T follicular helper cell (primary cell): ENCODE data around the gene ACOT13.
"Not testable (repeated sequence)": the region's sequence is repeated elsewhere in the genome, so short reads cannot be mapped to it uniquely, and the experiment has no call there.

Source experiments
- DNase-seq: peaks from one replicate; pipeline ENCODE4 v3.0.0-alpha.2; 2020; ENCODE audit warnings: low read depth

ACOT13 gene

DNA sequence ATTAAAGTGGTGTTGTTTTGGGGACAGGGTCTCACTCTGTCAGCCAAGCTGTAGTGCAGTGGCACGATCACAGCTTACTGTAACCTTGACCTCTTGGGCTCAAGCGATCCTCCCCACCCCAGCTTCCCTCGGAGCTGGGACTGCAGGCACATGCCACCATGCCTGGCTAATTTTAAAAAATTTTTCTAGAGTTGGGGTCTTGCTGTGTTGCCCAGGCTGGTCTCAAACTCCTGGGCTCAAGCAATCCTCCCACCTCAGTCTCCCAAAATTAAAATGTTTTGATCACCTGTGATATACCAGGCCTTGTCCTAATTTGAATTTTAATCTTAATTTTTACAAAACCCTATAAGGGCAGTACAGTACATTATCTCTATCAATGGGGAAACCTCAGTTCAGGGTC, 25.5 kb downstream of the ACOT13 start:
- no peak for DNase-seq

DNA sequence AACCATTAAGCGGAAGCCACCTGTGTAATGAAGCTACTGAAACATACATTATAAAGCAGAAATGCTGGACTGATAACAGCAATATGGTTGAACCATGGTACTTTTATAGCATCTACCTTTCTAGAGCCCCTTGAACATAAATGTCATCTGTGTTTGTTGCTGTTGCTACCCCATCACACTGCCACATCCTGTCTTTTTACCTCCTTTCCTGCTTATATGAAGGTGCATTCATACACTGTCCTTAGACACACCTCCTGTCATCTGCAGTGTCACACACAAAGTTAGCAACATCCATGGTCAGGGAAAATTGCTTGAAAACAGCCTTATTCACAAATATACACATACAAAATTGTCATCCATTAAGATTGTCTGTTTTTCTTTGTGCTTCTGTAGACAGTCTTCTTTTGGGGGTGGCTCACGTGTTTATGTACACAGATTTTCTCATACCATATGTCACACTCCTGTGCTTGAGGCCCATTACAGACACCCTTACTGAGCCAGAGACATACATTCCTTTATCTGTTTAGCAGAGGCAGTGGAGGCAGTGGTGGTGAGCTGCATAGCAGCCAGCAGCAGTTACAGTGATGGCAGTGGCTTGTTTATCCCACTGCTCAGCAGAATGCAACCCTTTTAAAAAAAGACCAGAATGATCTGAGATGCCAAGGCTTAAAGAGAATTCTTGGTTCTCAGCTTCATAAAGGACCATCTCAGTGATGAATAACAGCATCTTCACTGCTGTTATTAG, 26.1 kb downstream of the ACOT13 start:
- no peak for DNase-seq

DNA sequence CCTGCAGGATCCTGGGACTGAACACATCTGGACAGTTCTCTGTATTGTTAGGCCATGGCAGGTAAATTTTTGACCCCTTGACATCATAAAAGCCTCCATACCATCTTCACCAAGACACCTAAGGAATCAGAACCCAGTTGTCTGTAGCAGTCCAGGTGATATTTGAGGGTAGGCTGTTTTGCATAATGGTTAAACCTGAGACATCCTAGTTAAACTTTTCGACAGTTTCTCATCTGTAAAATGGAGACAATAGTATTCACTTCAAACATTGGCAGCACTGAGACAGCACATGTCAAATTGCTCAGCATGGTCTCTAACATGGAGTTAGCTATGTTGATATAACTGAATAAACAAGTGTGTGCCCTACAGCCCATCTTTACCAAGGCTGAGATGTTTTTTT, 27.3 kb downstream of the ACOT13 start:
- DNase-seq, result no peak

DNA sequence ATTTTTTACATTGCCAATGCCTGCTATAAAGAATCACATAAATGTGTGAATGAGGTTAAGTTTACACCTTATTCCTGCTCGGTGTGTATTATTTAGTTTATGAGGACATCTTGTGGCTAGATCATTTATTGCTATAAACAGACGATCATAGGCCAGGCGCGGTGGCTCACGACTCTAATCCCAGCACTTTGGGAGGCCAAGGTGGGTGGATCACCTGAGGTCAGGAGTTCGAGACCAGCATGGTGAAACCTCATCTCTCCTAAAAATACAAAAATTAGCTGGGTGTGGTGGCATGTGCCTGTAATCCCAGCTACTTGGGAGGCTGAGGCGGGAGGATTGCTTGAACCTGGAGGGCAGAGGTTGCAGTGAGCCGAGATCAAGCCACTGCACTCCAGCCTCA, 28.8 kb downstream of the ACOT13 start:
- DNase-seq, result peak; percentile 6

DNA sequence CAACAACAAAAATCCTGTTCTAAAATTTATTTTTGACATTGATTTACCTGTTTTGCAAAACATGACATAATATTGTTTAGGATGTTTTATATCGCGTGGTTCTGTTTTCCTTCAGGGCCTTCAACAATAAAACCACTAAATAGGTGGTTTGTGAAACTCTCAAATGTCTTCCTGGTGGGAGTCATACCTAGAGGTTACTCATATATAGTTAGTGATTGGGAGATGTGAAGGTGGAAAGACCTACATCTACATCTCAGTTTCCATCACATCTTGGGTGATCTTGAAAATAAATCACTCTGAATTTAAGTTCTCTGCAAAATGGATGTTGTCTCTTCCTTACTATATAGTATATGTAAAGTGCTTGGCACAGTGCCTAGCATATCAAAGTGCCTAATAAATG, 29.2 kb downstream of the ACOT13 start:
- no peak for DNase-seq

DNA sequence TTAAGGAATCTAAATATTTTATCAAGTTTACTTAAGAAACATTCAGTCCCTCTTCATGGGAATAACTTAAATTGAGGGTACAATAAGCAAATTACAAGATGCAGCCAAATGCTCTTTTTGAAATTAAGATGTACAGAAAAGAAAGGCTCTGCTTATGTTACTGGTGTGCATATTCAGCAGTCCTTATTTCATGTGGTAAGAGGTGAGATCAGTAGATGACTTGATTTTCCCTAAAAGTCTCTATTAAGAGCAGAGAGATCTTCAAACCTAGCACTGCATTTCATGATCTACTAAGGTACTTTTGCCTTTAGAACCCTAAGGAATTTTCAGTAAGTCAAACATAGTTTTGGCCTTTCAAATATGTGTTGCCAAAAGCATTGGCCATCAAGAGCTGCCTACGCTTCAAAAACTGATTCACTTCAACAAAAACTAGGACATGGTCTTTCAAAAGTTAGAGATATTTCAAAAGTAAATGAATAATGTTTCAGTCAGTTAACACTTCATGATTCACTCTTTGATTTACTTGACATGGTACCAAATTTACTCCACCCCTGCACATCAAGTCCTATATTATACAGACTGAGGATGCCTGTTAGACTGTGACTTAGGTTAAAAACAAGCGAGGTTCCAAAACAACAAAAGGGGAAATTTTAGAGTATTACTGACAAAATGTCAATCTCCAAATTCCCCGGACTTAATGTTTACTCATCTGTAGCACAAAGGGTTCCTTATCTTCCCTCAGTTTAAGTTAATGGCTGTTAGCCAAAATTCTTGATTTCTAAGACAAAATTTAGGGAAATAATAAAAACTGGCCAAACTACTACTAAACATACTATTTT, 32.9 kb downstream of the ACOT13 start:
- no peak for DNase-seq

DNA sequence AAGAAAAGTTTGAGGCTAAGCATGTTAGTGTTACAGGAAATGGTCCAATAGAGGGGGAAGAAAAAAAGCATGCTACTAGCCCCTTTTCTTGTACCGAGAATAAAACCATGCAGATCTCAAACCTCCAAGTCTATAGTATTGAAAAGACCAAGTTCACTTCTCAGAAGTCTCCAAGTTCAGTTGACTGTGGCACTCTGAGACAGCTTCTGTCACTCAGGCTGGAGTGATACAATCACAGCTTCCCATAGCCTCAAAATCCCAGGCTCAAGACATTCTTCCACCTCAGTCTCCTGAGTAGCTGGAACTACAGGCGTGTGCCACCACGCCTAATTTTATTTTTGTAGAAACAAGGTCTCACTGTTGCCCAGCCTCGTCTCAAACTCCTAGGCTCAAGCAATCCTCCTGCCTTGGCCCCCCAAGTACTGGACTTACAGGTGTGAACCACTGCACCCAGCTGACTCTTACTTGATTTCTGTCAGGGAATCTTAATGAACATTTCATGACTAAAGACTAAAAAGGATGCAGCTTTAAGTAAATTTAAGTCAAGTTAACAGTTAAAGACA, 35.9 kb downstream of the ACOT13 start:
- no peak for DNase-seq

DNA sequence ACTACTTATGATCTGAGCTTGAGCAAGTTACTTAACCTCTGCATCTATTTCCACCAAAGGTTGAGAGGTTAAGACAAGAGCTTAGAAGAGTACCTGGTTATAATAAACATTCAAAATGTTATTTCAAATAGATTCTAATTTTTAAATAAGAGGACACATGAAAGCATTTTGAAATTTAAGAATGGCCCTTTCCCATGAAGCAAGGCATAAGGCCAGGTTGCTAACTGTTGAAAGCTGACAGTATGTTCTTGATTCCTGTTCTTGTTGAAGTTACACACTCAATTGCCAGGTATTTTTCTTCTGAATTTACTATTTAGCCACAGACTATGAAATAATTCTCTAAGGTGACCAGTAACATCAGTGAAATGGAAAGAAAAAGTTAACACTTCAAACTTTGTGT, 37.6 kb downstream of the ACOT13 start:
- DNase-seq, result no peak

DNA sequence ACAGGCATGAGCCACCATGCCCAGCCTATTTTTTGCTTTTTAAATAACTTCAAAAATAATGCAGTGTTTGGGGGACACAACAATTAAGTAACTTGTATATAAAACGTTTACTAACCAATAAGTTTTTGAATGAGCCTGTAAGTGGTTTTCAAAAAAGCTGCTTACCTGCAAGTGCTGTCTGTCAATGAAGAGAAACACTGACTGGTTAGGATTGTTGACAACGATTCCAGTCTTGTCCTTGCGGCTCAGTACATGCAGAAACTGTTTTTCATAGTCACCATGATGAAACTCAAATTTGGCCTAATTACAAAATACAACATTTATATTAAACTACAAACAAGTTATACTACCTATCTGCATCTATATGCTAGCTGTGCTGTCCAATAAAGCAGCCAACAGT, 41.7 kb downstream of the ACOT13 start:
- no peak for DNase-seq

DNA sequence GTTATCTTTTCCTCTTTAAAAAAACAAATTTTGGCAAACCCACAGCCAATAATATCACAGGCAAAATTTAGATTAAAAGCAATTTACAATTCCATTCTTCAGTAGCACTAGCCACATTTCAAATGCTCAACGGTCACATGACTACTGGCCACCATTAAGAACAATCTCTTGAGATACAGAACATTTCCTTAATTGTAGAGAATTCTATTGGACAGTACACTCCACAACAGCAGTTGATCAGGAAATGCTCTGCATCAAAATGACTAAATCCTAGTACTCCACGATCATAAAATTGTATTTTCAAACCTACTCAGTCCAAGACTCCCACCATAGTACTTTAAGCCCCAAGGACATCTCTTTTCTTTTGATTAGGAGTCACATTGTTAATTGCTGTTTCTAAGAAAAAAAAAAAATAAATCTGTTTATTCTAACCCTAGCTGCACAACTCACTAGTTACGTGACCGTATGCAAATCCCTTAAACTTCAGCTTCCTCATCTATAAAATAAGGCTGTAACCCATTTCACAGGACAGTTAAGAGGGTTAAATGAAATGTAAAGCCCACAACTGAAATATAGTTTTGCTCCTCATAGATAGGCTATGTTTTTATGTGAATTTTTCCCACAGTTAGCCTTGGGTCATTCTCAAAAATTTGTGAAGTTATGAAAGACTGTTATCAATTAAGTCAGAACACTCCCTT, 42.3 kb downstream of the ACOT13 start:
- no peak for DNase-seq

DNA sequence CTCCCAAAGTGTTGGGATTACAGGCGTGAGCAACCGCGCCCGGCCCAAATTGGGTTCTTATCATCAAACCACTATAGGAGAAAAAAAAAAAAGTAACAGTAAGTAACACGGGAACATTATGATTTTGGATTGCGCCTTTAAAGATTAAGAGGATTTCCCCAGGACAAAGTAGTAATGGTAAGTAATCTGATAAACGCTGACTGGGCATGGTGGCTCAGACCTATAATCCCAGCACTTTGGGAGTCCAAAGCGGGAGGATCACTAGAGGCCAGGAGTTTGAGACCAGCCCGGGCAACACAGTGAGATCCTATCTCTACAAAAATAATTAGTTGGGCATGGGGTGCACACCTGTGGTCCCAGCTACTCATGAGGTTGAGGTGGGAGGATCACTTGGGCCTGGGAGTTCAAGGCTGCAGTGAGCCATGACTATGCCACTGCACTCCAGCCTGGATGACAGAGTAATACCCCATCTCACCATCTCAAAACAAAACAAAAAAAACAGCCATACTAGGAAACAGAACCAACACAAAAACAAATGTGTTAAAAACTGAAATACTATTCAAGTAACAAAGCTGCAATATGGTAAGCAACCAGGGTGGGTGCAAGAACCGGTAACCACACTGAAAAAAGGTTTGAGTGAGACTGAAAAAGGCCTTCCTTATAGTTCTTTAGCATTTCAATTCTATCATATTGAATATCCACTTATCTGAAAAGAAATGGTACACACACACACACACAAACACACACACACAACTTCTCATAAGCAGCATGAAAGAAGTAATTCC, 43.8 kb downstream of the ACOT13 start:
- no peak for DNase-seq

DNA sequence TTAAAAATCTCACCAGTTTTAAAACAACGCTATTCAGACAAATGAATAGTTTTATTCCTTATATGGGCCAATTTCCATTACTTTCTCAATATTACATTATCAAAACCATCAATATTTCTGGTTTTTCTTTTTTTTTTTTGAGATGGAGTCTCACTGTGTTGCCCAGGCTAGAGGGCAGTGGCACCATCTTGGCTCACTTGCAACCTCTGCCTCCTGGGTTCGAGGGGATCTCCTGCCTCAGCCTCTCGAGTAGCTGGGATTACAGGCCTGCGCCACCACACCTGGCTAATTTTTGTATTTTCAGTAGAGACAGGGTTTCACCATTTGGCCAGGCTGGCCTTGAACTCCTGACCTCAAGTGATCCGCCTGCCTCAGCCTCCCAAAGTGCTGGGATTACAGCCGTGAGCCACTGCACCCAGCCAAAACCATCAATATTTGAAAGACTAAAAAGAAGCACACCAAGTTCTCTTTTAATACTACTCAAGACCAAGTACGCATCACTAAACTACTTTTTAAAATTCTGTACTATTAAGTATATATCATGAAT, 49.8 kb downstream of the ACOT13 start:
- DNase-seq, result not testable (repeated sequence)

DNA sequence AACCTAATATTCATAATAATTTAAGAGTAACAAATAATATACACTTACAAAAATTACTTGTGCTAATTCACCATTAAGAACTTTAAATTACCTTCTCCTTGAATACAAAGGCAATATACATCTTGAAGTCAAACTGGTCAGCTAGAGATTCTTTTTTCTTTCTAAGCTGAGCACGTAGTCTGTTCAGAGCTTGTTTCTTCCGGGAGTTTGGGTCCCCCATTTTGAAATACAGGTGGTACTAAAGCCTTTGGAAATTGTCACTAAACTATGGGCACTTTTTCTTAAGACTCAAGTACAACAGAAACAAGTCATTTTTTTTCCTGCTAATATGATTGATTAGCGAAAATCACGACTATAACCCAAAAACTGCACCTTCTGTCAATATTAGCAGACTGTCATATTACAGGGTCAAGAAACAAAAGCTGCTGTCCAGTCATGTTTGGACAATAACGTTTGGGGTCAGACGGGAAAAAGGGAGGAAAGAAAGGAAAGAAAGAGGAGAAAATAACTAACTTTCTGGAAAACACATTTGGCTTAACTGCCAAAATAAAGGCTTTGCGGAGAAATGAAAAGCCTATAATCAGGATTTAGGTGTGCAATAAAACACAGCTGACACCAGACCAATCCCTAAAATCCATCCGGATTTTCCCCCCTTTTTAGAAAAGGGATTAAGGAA, 51.7 kb downstream of the ACOT13 start:
- no peak for DNase-seq

DNA sequence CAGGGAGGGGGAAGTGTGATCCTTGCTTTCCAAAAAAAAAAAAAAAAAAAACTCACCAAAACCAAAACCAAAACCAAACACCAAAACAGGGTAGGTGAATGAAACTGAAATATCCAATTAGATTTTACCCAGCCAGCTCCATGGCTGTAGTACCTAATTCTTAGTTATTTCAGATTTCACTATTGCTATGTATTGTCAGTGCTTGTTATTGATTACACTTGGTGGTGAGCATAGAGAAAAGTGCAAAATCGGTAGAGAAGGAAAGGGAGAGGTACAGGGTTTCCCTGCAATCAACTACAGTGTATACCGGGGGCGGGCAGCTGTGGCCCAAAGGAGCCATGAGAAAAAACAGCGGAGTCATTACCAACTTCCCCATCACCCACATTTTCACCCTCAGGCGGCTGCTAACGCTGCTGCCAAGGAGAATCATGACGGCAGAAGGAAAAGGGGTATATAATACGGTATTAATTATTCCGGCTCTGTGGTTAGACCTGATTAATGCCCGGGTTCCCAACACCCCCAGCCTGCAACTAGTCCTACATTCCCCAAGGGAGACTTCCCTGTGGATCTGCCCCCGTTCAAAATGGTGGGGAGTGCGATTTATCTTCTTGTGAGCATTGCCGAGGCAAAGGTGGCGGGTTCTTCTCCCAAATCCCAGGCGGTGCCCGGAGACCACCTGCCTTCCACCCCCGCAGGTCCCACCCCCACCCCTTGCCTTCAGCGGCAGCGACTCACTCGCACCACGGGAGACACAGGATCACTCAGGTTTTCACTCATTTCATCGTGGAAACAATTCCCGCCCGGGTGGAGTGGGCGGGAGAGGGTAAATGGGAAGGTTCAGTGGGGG, 52.5 kb downstream of the ACOT13 start, which contains the start of gene C6orf62:
TSS of gene C6orf62 (minus strand) at position 30 of the 847 bp plus-strand sequence. CDS start 486 bp downstream, outside the sequence.
- peak; percentile 30 for DNase-seq

DNA sequence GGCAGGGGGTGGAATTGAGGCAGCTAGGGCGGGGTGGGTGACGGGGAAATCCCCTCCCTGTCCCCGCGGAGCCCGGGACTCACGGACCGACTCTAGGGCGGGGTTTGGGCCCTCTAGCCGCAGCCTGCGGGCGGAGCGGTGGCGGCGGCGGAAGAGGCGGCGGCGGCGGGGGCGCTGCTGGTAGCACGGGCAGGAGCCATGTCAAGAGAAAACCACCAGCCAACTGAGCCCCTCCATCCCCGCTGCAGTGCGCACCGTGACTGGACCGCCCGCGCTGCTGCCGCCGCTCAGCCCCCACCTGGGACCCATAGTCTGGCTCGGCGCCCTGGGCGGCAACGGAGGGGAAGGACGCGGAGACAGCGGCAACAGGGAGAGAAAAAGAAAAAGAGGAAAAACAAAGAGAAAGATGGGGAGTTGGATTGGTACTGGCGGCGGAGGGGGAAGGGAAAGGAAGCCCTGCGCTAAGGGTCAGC, 53.3 kb downstream of the ACOT13 start:
- peak; percentile 62 for DNase-seq

DNA sequence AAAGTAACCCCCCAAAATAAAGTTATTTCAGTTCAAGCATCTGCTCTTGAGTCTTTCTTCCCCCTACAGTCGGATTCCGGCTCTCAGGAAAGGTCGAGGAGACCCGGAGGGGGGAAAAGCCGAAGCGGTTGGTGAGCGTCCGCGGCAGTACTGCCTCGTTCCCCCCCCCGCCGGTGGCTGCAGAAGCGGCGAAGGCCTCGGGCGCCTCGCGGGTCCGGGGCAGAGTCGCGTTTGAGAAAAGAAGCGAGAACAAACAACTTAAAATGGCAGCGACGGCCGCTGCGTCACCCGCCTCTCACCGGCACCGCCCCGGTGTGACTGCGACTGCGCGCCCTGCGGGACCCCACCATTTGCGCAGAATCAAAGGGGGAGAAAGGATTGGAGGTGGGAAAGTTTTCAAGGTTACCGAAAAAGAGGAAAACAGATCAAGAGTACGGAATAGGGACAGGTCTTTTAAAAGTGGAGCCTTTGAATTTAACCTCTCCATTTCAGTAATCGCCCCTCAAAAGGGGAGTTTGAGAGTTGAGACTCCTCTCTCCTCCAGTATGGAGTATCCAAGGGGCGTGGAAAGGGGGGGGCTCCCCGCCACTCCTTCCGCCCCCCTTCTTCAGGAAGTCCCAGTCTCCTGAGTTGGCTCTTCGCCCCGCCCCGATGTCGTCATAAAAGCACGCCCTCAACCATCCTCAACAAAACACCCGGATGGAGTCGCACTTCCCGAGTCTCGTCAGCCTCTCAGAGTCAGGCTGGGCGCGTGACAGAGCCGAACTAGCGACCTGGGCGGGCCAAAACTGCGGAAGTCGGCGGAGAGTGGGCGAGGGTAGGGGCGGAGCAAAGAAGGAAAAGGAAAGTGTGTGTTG, 54.0 kb downstream of the ACOT13 start:
- DNase-seq, result peak; percentile 100

DNA sequence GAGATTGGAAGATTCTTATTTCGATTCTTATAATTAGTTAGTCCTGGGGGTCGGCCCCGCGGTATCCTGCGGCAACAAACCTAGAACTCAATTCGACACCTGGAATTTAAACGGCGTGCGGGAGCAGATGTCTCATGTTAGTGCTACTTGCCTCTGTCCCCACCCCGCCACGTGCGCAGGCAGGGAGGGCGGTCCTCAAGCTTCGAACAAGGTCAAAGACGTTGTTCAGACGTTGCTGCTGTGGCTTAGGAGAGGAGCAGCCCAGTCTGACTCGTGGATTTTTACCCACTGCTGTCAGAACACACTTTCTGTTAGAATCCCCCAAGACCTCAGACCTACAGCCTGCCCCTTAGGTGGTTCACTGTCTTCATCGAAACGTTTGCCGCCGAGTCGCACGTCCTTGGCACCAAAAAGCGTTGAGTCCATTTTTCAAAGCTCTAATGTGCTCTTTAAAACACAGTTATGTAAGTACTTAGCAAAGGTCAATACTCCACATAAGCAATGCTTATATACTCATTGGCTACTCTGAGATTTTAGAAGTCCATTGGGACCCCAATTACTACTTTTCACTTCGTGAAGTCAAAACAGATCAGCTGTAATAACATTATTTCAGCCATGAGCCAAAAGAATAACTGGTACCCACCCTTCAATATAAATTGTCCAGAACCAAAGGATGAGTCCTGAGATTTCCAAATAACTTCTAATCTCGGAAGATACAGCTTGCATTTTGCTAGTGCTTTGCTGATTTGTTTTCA, 54.8 kb downstream of the ACOT13 start:
- peak; percentile 79 for DNase-seq

DNA sequence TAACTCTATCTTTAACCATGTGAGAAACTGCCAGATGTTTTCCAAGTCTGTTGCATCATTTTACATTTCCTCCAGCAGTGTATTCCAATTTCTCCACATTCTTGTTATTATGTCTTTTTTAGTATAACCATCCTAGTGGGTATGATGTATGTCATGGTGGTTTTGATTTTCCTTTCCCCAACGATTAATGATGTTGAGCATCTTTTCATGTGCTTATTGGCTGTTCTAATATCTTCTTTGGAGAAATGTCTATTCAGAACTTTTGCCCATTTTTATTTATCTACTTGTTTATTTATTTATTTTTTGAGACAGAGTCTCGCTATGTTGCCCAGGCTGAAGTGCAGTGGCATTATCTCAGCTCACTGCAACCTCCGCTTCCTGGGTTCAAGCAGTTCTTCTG, 56.4 kb downstream of the ACOT13 start:
- DNase-seq, result no peak
